Stimulated activated CD4-positive, alpha-beta T cell treated with anti-CD3 and anti-CD28 coated beads, Interleukin-1b, Interleukin-23, amount 100 ng/mL, for 4 hours (primary cell): ENCODE data around the gene SEMA6A.

ENCODE experiments used
- DNase-seq, 2 donors: peaks; one replicate each; pipeline ENCODE4 v3.0.0-alpha.2; 2020; ENCODE audit warnings: low read depth in 2 of 2

Gene SEMA6A

GRCh38 chr5:116574367-116575325 lies at the start of gene SEMA6A:
Gene SEMA6A (minus strand): TSS chr5:116574823. CDS start chr5:116504944, 69,879 bp downstream.
- peak in 1 of 2 donors; percentile 41 for DNase-seq

- DNase-seq, result no peak
These were observed 47.9 kb upstream of the SEMA6A start for GRCh38 chr5:116622375-116623050.

- no peak for DNase-seq
These were observed 47.0 kb upstream of the SEMA6A start for GRCh38 chr5:116621599-116621998.

- no peak for DNase-seq
These were observed 42.3 kb upstream of the SEMA6A start for GRCh38 chr5:116616876-116617275.

- DNase-seq, result no peak
These were observed 39.9 kb upstream of the SEMA6A start for GRCh38 chr5:116614603-116614920.

- DNase-seq, result no peak
These were observed 38.8 kb upstream of the SEMA6A start for GRCh38 chr5:116613445-116613844.

GRCh38 chr5:116612431-116612830 lies 37.8 kb upstream of the SEMA6A start:
- DNase-seq, result no peak

- DNase-seq, result no peak
These were observed 30.9 kb upstream of the SEMA6A start for GRCh38 chr5:116605310-116606070.

GRCh38 chr5:116604805-116605204 lies 30.2 kb upstream of the SEMA6A start:
- no peak for DNase-seq

GRCh38 chr5:116600876-116601275 lies 26.3 kb upstream of the SEMA6A start:
- DNase-seq, result no peak

GRCh38 chr5:116598911-116599310 lies 24.3 kb upstream of the SEMA6A start:
- no peak for DNase-seq

- no peak for DNase-seq
These were observed 20.9 kb upstream of the SEMA6A start for GRCh38 chr5:116595498-116595897.

- no peak for DNase-seq
These were observed 18.7 kb upstream of the SEMA6A start for GRCh38 chr5:116593340-116593739.

GRCh38 chr5:116585227-116585626 lies 10.6 kb upstream of the SEMA6A start:
- DNase-seq, result no peak

GRCh38 chr5:116583862-116584222 lies 9.2 kb upstream of the SEMA6A start:
- no peak for DNase-seq

- no peak for DNase-seq
These were observed 8.7 kb upstream of the SEMA6A start for GRCh38 chr5:116583085-116583861.

GRCh38 chr5:116581910-116582309 lies 7.3 kb upstream of the SEMA6A start:
- DNase-seq, result no peak

GRCh38 chr5:116579144-116579543 lies 4.5 kb upstream of the SEMA6A start:
- no peak for DNase-seq

- no peak for DNase-seq
These were observed 4.1 kb upstream of the SEMA6A start for GRCh38 chr5:116578676-116579075.

- no peak for DNase-seq
These were observed 2.6 kb upstream of the SEMA6A start for GRCh38 chr5:116577064-116577788.
